A673 (cell line): ENCODE measurements around the gene FLRT2. TPM values are rescaled to one million over a fixed set of nuclear protein-coding genes. Genes with fewer than 3 reads are reported as not detected.

Experiments
- BruUV-seq: library from RNA; stranded (reverse); fragments of 400-500 nt; replicated peaks from 2 replicates; lab custom pipeline; 2021; lab: Mats Ljungman, UMichigan
- CTCF ChIA-PET: fragments of 300-600 bp; sonication (Branson Sonifier 250); formaldehyde crosslinking; loops from one replicate; lab custom pipeline; 2022; ENCODE audit warnings: antibody characterized with exemption; lab: Charles Lee
- POLR2A ChIA-PET: fragments of 300-600 bp; sonication (Branson Sonifier 250); formaldehyde crosslinking; loops from one replicate; lab custom pipeline; 2022; ENCODE audit warnings: antibody characterized with exemption; ENCODE audit not compliant: low non-redundant PET; lab: Charles Lee
- DNase-seq: peaks from one replicate; pipeline ENCODE4 v3.0.0-alpha.2; 2015; ENCODE audit warnings: low spot score
- H3K27ac ChIP-seq: fragments of 200-600 bp; sonication (generic); 2 replicates; pipeline ENCODE4 v1.5.1; 2016; ENCODE audit warnings: mixed run types, low read depth, mild to moderate bottlenecking, mixed read lengths, antibody characterized with exemption, low read length; ENCODE audit not compliant: poor library complexity, severe bottlenecking
- H3K27me3 ChIP-seq: fragments of 200-600 bp; sonication (generic); replicated peaks from 2 replicates; pipeline ENCODE4 v1.6.1; 2017; ENCODE audit warnings: mixed run types, low read depth, mild to moderate bottlenecking, mixed read lengths, antibody characterized with exemption, low read length; ENCODE audit not compliant: insufficient read depth, poor library complexity
- H3K36me3 ChIP-seq: fragments of 200-600 bp; sonication (generic); 2 replicates; pipeline ENCODE4 v1.6.1; 2016; ENCODE audit warnings: mixed run types, mild to moderate bottlenecking, mixed read lengths, antibody characterized with exemption, low read length; ENCODE audit not compliant: insufficient read depth, poor library complexity, severe bottlenecking
- H3K4me1 ChIP-seq: fragments of 200-600 bp; sonication (generic); 2 replicates; pipeline ENCODE4 v1.6.1; 2017; ENCODE audit warnings: mixed run types, mild to moderate bottlenecking, mixed read lengths, antibody characterized with exemption, low read length; ENCODE audit not compliant: insufficient read depth, poor library complexity, severe bottlenecking
- H3K4me3 ChIP-seq: fragments of 200-600 bp; sonication (generic); 2 replicates; pipeline ENCODE4 v1.5.1; 2016; ENCODE audit warnings: low read depth, mixed run types, mild to moderate bottlenecking, mixed read lengths, low read length; ENCODE audit not compliant: poor library complexity, severe bottlenecking
- H3K9me3 ChIP-seq: fragments of 200-600 bp; sonication (generic); 2 replicates; pipeline ENCODE4 v1.6.1; 2016; ENCODE audit warnings: mixed run types, low read depth, mild to moderate bottlenecking, mixed read lengths, antibody characterized with exemption, low read length; ENCODE audit not compliant: poor library complexity, severe bottlenecking
- CTCF ChIP-seq: fragments of 300-800, 200-600 bp; sonication (generic); conservative IDR thresholded peaks from 2 replicates; pipeline ENCODE4 v1.5.1; 2017; ENCODE audit warnings: low read depth, mild to moderate bottlenecking, antibody characterized with exemption, low read length, moderate library complexity, mixed read lengths
- EZH2 ChIP-seq: fragments of 200-600 bp; sonication (generic); IDR thresholded peaks from 2 replicates; pipeline ENCODE4 v1.6.1; 2017; ENCODE audit warnings: borderline replicate concordance, low read depth, mild to moderate bottlenecking, mixed read lengths, antibody characterized with exemption, low read length; ENCODE audit not compliant: poor library complexity, severe bottlenecking
- intact Hi-C: fragments of 100-400 bp; cut with micrococcal nuclease; formaldehyde crosslinking; loops from one replicate; pipeline ENCODE4 v1.10.0; 2022; ENCODE audit not compliant: unreplicated experiment
- total RNA-seq: library from RNA; stranded (reverse); gene quantifications from 2 replicates; pipeline ENCODE4 v1.2.3, GENCODE V29; 2021

FLRT2 gene
- total RNA-seq, 1 experiment from 2014 or later: 128 TPM

- no peak for TF ChIP-seq CTCF
- no peak for TF ChIP-seq EZH2
- H3K9me3 ChIP-seq: peaks cover 6% of the 10 kb centered on the region
- intact Hi-C loops: no loop called here
- DNase-seq: no peak
- H3K4me1 ChIP-seq: peaks cover 63% of the 10 kb centered on the region
- POLR2A ChIA-PET: interaction anchor here (0.6 to 0.7 kb wide), 2 partner anchors 18 to 274 kb away, joined by 3 read pairs; no protein-coding TSS in a partner anchor
- H3K4me3 ChIP-seq: no peak overlapping the region
- H3K36me3 ChIP-seq: peaks cover 5% of the 10 kb centered on the region
- BruUV-seq: no TSS peak
- no peak overlapping the region for H3K27ac ChIP-seq
- no peaks in the 10 kb centered on the region for H3K27me3 ChIP-seq
- CTCF ChIA-PET: no interaction called here
These were observed 54.5 kb downstream of the FLRT2 start for GRCh38 chr14:85584481-85584880.

- Histone ChIP-seq H3K27me3 (no peaks in the 10 kb centered on the region), H3K27ac (peak overlapping the region; percentile 88), H3K4me3 (peak overlapping the region; percentile 18), H3K36me3 (peaks cover 10% of the 10 kb centered on the region), H3K4me1 (peaks cover 41% of the 10 kb centered on the region), H3K9me3 (peaks cover 11% of the 10 kb centered on the region)
- no TSS peak for BruUV-seq
- TF ChIP-seq EZH2 (no peak), CTCF (no peak)
- intact Hi-C loops: no loop called here
- ChIA-PET POLR2A (interaction anchor here (0.6 kb wide), 2 partner anchors 53 to 60 kb away, joined by 5 to 8 read pairs; no protein-coding TSS in a partner anchor), CTCF (interaction anchor here (0.6 kb wide), 2 partner anchors 109 to 1472 kb away, joined by 3 to 4 read pairs; no protein-coding TSS in a partner anchor)
- DNase-seq: peak; percentile 85
These were observed 57.3 kb downstream of the FLRT2 start for GRCh38 chr14:85587151-85587711.

- TF ChIP-seq EZH2 (no peak), CTCF (no peak)
These were observed 60.8 kb downstream of the FLRT2 start for GRCh38 chr14:85590784-85591183.

More at GRCh38 chr14:85590784-85591183, 60.8 kb downstream of the FLRT2 start:
- no TSS peak for BruUV-seq
- Histone ChIP-seq H3K27me3 (no peaks in the 10 kb centered on the region), H3K4me3 (no peak overlapping the region), H3K27ac (no peak overlapping the region), H3K4me1 (peaks cover 16% of the 10 kb centered on the region), H3K36me3 (peaks cover 10% of the 10 kb centered on the region), H3K9me3 (peaks cover 11% of the 10 kb centered on the region)
- ChIA-PET POLR2A (no interaction called here), CTCF (no interaction called here)
- DNase-seq: no peak
- intact Hi-C loops: no loop called here
